Measurements from ENCODE around the gene CDK3.
A peak's percentile ranks its signal among the peaks of the same experiment; 100 is the strongest.

The CDK3 gene

DNA sequence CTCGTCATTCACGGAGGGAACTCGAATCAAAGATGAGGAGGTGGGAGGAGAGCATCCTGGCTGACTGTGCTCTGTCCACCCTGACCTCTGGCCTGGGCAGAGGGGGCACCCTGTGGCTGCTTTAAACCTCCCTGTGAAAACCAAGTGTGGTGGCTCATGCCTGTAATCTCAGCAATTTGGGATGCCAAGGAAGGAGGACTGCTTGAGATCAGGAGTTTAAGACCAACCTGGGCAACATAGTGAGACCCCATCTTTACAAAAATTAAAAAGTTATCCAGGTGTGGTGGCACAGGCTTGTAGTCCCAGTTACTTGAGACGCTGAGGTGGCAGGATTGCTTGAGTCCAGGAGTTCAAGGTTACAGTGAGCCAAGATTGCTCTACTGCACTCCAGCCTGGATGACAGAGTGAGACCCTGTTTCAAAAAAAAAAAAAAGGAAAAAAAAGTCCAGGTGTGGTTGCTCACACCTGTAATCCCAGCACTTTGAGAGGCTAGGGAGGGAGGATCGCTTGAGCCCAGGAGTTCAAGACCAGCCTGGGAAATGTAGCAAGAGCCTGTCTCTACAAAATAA, 5.8 kb upstream of the CDK3 start:
- no peak for DNase-seq

DNA sequence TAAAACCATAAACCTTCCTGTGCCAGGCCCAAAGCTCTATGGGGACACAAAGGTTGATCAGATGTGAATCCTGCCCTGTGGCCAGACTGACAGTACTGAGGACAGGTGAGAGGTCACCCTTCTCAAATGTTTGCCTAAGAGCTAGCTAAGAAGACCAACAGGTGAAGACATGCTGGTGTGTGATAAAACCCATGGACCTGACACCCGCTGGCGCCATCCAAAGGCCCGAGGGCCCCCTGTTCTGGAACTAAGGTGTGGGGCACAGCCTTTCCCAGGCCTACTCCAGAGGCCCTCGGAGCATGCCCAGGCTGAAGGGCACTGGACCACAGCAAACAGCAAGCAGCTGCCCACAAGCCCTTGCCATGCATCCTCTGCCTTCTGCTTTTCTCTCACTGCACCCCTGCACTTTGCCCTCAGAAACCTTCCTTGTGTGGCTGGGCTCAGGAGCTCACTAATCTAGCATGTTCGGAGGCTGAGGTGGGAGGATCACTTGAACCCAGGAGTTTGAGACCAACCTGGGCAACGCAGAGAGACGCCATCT, 5.2 kb upstream of the CDK3 start:
- DNase-seq, result no peak

DNA sequence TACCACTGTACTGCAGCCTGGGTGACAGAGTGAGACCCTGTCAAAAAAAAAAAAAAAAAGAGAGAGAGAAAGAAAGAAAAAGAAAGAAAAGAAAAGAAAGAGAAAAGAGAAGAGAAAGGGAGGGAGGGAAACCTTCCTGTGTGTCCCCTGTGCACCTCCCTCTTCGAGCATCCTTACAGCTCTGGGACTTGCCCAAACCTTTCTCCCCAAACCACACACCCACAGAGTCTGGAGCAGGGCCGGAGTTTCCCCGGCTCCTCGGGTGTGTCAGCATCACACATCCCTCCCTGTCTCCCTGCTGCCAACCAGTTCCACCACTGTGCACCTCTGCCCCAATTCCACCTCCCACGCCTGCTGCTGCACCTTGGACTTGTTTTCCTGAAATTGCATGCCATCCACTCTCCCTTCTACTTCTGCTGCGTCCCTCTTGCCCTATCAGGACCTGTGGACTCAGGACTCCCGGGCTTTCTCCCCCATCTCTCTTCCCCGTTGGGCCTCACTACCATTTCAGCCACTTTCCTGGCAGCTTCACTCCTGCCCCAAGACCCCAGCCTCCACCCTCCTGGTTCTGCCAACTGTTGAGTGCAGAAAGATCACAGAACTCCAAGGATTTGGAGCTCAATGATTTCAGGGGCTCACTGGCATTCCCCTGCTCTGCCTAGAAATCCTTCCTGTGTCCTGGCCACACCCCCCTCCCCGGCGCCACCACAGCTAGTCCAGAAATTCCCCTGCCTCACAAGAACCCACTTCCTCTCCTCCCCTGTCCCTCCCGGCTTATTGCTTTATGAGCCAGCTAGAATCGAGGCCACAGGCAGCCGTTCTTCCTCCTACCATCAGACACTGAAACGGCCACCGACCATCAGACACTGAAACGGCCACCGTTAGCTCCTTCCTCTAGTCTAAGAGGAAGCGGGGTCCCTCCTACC, 3.7 kb upstream of the CDK3 start:
- no peak for DNase-seq

DNA sequence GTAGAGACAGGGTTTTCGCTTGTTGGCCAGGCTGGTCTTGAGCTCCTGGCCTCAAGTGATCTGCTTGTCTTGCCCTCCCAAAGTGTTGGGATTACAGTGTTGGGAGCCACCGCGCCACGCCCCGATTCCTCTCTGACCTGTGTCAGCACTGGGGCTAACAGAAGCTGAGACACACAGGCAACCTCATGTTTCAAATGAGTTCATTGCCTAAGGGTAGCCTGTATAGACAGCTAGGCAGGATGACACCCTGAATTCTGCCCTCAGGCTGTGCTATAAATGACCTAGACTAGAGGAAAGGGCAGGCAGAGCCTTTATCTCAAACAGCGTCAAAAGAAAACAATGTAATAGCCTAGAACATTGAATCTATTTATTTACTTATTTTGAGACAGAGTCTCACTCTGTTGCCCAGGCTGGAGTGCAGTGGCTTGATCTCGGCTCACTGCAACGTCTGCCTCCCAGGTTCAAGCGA, 2.3 kb upstream of the CDK3 start:
- no peak for DNase-seq

DNA sequence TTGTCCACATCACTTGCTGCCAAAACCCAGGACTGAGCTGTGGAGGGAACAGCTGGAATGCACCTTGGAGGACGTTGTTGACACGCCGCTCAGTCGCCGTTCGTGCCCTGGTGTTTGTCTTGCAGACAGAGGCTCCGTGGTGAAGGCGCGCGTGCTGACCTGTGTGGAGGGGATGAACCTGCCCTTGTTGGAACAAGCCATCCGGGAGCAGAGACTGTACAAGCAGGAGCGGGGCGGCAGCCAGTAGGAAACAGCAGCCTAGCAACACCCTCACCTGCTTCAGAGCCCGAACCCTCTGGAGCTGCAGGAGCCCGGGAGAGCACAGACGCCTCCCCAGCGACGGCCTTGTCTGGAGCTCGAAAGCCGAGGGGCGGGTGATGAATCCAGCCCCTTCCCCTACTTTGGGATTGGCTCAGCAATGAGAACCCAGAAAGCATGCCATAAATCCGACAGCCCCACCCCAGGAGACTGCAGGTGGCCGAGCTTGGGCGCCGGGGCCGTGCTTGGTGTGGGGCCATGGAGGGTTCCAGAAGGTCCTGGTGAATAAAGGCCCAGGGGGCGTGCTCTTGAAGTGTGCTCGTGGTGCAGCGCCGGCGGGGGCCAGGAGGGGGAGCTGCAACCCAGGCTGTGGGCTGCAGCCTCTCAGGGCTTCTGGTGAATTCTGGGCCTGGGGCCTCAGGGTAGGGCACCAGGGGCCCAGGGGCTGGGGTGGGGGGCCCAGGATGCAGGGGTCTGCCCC, 470 bp upstream of the CDK3 start:
- DNase-seq, result peak; percentile 51 to 58

DNA sequence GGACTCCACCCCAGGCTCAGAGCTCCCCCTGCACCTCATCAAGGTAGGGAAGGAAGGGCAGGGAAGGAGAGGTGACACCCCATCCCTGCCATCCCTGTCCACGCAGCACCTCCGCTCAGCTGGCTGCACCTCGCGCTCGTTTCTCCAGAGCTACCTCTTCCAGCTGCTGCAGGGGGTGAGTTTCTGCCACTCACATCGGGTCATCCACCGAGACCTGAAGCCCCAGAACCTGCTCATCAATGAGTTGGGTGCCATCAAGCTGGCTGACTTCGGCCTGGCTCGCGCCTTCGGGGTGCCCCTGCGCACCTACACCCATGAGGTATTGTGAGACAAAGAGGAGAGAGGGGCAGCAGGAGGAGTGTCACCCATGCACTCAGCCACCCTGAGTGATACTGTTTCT, 1.4 kb downstream of the CDK3 start:
- DNase-seq, result no peak

DNA sequence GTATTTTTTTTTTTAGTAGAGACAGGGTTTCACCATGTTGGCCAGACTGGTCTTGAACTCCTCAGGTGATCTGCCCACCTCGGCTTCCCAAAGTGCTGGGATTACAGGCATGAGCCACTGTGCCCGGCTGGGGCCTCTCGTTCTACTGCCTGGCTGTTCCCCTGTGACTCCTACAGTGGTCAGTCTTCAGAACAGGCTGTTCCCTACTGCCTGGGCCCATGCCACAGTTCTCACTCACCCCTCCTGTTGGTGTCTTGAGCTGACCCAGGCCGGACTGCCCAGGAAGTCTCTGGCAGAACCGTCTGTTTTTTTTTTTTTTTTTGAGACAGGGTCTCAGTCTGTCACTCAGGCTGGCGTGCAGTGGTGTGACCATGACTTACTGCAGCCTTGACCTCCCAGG, 3.3 kb downstream of the CDK3 start:
- DNase-seq, result no peak

DNA sequence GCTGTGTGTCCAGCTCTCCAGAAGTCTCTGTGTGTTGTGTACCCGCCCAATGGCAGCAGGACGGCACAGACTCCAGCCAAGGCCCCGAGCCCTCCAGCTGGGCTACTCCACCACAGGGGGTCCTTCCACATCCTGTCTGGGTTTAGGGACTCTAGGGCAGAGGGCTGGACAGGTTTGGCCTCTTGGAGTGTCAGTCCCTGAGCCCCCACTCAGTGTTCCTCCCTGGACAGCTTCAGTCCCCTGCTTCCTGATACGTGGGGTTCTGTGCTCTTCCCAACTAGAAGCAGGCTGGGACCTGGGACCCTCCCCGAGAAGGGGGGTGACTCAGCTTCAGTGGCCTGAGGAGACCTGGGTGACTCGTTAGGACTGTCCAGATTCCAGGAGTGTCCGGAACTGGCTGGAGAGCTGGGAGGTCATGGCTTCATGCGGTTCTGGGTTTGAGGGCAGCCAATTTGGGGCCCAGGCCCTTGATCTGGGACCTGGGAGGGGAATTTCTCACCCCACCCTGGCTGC, 4.2 kb downstream of the CDK3 start:
- no peak for DNase-seq

DNA sequence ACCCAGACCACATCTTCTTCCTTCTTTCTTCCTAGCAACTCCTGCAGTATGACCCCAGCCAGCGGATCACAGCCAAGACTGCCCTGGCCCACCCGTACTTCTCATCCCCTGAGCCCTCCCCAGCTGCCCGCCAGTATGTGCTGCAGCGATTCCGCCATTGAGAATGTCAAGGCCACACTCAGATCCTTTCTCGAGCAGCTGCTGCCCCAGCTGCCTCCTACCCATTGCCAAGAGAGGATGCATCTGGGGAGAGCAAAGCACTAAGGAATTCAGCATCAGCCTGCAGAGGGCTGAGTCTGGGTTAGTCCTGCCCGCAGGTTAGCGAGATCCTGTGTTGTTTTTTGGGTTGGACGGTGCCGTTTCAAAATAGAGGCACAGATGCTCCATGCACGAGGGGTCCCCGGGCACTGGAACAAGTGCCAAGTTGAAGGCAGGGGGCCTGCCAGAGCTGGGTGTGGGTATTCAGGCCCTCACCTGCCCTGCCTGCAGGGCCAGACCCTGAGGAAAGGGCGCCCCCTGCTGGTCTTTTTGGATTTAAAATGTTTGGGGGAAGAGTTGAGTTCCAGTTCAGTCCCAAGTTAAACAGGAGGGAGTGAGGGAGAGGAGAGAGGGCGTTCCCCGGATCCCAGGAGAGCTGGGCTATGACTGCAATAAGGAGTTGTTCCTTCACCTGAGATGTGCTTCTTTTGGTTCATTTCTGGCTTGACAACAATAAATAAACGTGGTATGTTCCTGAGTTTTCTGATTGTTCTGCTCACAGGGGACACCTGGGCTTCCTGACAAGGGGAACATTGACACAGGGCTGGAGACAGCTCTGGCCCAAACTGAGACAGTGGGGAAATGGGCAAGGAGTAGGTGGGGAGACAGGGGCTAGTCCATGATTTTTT, 4.9 kb downstream of the CDK3 start:
- DNase-seq, result peak; percentile 75 to 84

DNA sequence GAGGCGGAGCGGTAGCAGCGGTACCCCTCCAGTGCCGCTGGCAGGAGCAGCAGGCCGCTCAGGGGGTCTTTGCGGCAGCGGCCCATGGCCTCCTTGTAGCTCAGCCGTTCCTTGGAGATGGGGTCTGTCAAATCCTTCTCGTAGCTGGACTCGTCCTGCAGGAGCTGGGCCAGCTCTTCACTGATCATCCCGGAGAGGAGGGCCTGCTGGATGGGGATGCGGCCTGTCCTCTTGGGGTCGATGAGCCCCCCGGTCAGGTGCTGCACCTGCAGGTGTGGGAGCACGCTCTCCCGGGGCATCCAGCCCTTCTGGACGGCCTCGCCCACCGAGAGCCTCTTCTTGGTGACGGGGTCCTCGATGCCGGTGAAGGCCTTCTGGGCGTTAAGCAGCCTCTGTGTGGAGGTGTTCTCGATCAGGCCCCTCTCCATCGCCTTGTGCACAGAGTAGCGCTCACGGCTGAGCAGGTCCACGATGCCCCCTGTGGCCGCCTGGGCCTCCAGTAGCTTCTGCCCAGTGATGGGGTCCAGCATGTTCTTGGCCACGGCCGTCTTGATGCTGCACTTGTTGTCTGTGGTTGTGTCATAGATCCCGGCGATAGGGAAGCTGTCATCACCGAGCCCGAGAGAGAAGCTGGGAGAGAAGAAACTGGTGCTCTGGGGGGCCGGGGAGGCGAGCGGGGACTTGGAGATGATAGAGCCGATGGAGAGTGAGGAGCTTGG, 6.6 kb downstream of the CDK3 start:
- DNase-seq, result no peak

DNA sequence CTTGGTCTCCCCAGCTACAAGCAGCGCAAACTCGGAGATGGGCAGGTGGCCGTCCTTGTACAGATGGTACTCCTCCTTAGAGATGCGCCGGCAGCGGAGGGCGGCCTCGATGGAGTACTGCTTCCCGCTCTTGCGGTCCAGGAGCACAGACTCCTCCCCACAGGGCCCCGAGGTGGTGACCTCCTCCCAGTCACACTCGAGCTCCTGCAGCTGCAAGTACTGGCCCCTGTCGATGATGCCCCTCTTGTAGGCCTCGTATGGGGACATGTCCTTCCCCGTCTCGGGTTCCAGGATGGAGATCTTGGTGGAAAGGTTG, 7.2 kb downstream of the CDK3 start:
- no peak for DNase-seq

DNA sequence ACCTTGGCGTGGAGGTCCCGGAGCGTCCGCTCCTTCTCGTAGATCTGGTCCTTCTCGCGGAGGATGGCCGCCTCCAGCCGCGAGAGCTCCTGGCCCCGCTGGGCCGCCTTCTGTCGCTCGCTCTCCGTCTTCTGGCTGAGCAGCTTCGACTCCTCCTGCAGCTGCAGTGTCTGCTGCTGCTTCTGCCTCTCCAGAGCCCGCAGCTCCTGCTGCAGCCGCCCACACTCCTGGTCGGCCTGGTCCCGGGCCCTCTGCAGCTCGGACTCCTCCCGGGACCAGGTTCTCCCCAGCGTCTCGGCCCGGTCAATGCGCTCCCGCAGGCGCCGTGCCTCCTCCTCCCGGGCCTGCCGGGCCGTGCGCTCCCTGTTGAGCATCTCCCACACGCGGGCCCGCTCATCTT, 7.6 kb downstream of the CDK3 start:
- no peak for DNase-seq

DNA sequence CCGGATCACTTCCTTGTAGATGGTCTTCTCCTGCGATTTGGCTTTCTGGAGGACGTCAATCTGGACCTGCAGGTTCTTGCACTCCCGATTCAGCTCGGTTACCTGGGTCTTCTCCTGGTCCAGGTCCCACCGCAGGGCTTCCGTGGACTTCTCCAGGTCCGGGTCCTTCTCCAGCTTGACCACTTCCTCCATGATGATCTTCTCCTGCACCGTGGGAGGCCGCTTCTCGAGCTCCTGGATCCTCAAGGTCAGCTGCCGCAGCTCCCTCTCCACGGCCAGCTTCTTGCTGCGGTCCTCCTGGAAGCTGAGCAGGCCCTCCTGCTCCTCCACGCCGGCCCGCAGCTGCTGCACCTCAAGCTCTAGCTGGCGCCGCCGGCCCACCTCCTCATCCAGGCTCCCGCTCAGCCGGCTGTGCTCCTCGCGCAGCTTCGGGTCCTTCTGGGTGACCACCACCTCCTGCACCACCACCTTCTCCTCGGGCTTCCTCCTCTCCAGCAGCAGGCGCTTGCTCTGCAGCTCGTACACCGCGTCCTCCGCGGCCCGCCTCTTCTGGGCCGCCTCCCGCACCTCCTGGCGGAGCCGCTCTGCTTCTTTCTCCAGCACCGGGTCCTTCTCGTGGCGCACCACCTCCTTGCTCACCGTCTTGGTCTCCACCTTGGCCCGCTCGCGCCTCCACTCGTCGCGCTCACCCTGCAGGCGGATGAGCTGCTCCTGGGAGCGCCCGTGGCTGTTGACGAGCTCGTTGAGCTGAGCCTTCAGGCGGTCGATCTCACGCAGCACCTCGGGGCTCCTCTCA, 8.2 kb downstream of the CDK3 start:
- no peak for DNase-seq

DNA sequence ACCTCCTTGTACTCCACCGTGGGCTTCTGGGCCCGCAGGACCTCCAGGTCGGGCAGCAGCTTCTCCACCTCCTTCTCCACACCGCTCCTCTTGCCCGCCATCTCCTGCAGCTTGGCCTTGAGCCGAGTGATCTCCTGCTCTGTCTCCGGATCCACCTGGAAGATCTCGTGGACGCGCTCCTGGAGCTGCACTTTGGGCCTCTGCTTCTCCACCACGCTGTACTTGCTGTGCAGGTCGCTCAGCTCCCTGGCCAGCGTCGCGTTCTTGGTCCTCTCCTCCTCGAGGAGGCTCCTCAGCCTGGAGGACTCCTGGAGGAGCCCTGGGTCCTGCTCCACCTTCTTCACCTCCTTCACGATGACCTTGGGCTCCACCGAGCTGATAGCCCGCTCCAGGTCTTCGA, 8.8 kb downstream of the CDK3 start:
- no peak for DNase-seq

DNA sequence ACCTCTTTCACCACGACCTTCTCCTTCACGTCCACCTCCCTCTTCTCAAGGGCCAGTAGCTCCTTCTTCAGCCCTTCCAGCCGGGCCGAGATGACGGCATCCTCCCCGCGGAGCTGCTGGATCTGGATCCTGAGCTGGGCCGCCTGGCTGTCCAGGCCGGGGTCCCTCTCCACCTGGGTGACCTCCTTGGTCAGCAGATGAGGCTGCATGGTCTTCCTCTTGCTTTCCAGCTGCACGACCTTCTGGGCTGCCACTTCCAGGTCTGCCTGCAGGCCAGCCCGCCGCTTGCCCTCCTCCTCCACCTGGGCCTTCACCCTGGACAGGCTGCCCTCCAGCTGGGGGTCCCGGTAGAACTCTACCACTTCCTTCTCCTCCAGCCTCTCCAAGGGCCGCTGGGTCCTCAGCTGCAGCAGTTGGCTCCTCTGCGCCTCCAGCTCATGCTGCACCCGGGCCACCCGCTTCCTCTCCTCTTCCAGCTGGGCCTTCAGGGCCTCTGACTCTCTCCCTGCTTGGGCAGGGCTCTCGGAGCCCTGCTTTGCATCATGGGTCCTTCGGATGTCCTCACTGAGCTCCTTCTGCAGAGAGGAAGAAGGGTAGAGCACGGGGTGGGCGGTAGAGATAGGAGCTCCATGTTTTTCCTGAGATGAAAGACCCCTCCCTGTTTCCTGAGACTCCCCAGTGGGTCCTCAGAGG, 9.5 kb downstream of the CDK3 start:
- DNase-seq, result no peak

DNA sequence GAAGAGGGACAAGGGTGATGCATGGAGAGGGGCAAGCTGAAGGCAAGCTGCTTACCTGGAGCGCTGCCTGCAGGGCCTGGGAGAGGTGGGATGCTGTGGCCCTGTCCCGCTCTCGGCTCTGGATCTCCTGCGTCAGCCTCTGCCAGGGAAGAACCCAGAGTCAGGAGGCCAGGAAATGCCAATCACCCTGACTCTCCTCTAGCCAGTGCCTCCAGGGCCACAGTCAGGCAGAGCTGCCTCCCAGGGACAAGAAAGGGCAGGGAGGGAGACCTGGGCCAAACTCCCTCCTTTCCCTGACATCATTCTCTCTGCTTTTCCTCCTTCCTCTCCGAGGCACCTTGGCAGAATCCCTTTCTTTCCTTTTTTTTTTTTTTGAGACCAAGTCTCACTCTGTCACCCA, 11.3 kb downstream of the CDK3 start:
- DNase-seq, result no peak

DNA sequence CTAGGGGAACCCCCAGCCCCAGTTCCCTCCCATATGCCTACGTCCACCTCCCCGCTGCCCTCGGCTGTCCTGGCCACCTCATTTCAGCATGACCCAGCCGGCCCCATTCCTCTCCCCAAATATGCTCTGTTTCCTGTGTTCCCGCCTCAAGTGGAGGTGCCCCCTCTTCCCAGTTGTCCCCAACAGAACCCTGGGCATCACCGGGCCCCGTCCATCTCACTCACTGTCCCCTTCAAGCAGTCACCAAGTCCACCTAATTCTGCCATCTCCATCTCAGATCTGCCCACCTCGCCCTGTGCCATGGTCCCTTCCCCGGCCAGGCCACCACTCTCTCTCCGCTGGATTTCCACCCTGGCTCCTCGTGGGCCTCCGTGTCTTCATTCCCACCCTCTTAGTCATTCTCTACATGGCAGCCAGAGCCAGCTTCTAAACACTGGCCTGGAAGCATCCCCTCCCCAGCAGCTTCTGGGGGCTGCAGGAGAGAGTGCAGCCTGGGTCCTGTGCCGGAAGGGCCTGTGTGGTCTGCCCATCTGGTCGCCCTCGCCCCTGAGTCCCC, 12.8 kb downstream of the CDK3 start:
- no peak for DNase-seq

DNA sequence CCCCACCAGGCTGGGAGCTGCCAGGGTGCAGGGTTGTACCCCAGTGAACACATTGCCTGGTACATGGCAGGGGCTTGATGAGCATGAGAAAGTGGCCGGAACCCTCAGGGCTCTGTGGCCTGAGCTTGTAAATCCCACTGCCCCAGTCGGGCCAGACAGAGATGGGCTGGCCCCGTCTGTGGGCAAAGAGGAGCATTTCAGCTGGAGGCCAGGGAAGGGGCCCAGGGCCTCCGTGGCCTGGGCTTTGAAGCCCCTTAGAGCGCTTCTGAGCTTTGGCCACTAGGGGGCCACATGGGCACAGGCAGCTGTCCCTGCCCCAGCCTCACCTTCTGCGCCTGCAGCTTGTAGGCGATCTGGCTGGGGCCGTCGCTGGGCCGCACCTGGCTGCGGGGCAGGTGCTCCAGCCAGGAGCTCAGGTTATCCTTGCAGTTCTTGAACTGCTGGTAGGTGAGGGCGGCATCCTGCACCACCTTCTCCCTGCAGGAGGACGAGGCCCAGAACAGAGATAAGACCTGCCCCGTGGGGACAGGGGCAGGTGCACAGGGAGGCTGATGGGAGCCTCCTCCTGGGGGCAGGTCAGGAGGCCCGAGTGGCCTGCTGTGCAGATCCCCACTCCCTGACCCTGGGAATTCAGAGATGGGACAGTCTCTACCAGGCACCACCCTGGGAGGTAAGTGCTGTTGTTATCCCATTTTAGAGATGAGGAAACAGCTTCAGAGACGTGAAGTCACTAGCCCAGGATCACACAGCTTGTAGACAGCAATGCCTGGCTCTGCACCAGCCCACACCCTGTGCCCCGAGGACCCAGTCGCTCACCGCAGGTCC, 13.7 kb downstream of the CDK3 start:
- peak; percentile 90 for DNase-seq

DNA sequence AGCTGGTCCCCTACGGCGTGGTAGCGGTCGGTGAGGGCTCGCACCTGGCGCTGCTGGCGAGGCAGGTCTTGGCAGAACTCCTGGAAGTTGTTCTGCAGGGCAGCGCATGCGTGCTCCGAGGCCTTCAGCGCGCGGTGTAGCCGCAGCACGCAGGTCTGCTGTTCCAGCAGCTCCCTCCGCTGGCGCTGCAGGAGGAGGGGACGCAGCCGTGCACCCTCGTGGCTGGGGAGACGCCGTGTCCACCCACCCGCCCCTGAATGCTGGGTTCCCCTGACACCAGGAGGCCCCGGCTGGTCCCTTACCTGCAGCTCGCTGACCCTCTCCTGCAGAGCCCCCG, 14.2 kb downstream of the CDK3 start:
- peak; percentile 16 to 57 for DNase-seq
